HG02642 (cell line): ENCODE measurements around the gene PHF2.

Experiments used
- ATAC-seq: cut with Tn5 transposase; IDR thresholded peaks from one replicate; pipeline ENCODE4 v1.9.1; 2021; ENCODE audit warnings: mild to moderate bottlenecking; ENCODE audit not compliant: unreplicated experiment, poor library complexity

Gene PHF2

DNA sequence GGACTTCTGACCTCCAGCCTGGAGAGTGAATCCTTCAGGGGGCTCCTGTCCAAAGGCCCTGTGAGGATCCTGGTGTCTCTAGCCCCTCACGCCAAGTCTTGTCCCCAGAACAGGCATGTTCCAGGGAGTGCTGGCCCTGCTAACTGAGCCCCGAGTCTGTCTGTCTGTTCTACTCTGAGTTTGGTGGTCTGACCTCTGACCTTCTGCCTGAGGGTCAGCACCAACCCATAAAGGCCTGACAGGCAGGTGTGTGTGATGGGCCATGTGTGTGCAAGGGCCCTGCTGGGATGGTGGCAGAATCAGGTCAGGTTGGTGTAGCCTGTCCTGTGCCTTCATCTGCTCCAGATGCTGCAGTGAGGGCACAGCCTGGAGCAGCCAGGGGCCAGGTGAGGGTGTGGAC, 46.3 kb downstream of the PHF2 start:
- ATAC-seq: no peak

DNA sequence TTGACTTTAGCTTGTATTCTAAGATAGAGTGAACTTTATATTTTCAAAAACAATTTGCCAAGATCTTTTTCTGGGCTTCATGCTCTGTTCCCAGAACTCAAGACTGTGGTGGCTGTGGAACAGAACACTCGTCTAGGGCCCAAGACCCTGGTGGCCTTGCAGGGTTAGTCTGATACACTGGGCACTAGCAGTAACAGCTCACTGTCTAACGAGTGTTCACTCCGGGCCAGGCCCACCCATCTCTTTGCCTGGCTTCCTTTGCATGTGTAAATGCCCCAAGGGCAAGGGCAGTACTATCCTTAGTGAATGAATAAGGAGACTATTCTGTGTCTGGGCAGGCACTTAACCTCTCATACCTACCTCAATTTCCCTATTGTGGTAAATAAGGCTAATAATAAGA, 47.4 kb downstream of the PHF2 start:
- no peak for ATAC-seq

DNA sequence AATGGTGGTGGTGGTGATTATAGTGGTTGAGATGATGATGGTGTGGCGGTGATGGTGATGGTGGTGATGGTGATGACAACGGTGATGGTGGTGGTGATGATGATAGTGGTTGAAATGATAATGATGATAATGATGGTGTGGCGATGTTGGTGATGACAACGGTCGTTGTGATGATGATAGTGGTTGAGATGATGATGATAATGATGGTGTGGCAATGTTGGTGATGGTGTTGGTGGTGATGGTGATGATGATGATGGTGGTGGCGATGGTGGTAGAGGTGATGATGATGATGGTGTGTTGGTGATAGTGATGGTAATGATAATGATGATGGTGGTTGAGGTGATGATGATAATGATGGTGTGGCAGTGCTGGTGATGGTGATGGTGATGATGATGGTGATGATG, 48.0 kb downstream of the PHF2 start:
- ATAC-seq: no peak

DNA sequence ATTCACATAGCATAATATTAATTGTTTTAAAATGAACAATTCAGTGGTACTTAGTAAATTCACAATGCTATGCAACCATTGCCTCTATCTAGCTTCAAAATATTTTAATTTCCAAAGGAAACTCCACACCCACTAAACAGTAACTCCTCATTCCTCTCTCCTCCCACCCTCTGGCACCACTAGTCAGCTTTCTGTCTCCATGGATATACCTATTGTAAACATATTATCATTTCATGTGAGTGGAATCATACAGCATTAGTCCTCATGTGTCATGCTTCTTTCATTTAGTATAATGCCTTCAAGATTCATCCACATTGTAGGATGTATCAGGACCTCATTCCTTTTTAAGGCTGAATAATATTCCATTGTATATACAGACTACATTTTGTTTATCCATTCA, 48.6 kb downstream of the PHF2 start:
- no peak for ATAC-seq

DNA sequence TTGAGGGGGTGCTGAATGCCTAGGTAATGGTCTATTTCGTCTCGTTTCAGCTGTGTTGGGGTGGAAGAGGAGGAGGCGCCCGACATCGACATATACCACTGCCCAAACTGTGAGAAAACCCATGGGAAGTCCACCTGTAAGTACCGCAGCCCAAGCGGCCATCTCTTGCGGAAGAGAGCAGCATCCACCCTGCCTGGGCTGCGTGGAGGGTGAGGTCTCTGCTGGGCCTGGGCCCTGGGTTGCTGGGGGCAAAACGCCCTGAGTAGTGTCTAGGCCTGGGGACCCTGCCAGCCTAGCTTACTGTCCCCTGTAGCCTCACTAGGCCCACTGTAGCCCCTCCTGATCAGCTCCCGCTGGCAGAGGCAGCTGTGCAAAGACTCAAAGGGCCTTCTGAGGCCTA, 53.5 kb downstream of the PHF2 start:
- ATAC-seq: no peak

DNA sequence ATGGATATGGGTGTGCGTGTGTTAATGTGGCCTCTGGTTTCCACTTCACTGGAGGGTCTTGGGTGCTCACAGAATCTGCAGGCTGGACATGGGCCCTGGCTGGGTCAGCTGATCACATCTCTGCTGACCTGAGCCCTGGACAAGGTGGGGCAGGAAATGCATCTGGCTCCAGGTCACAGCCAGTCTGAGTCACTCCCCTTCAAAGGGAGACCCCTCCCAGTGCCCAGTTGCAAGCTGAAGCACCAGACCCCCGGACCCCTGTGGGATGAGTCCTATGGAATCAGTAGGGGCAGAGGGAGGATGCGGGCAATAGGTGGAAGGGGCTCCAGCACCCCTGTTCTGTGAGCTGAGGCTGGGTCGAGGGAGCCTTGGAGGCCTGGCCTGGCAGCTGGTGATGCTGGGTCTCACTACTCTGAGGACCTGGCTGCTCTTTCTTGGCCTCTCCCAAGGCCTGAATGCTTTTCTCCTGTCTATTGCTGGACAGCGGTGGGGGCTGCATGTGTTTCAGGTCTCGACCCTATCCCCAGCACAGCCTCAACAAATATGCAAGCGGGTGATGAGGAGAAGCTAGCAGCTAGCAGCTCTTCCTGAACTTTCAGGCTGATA, 54.5 kb downstream of the PHF2 start:
- ATAC-seq: no peak

DNA sequence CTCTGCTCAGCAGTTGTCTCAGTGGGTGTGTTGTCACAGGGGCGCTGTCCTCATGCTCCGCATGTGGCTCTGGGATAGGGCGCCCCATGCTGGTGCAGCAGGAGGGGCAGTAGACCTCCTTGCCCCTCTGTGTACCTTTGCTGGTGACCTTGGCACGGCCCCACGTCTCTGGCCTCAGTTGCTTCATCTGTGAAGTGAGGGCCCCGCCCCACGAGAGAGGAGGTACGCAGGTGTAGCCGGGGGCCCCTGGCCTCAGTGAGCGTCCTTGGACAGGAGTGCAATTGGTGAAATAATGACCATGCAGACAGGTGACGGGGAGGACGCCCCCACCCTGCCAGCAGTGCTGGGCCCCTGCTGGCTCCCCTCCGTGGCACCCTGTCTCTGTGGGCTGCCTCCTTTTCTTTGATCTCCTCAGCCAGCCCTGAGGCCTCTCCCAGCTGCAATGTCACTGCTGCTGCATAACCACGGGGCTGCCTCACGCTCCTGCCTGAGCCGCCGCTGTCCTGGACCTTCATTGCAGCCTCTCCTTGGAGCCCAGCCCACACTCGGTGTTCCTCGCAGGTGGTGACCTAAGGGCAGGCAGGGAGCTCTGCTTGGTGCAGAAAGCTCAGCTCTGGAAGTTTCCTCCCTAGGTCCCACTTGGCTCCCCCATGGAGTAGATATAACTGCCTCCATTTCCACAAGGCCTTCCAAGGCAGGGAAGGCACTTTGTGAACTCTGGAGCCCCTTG, 57.3 kb downstream of the PHF2 start:
- no peak for ATAC-seq

DNA sequence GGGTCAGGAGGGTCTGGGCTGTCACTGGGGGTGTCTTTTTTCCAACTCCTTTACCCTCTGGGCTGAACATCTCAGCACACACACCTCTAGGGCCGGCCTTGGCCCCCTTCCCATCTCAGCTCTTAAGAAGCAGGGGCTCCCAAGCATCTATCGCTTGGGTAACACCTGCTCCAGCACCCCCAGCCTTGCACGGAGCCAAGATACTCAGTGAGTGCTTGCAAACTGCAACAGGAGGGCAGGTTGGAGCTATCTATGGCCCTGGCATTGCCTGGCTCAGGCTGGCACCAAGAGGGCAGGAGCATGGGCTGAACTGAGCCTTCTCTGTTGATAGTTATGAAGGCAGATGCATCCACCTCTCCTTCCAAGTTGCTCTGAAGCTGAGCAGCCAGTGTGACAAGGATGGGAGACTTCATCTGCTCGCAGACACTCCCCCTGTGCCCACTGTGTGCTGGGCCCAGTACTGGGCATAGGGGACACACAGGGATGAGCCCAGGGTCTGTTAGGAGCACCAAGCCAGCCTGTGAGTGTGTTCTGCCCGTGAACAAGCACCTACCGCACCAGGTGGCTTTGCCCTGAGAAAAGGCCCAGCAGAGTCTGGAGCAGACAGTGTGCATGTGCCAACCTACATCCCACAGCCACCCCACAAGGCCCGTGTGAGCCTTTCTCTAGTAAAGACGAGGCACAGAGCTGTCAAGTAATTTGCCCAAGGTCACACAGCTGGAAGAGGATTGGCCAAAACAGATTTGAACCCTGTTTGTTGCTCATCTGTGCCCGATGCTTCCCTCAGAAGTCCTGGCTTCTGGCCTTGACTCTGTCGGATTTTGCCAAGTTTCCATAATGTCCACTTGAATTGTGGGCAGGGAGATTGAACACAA, 58.2 kb downstream of the PHF2 start:
- no peak for ATAC-seq

DNA sequence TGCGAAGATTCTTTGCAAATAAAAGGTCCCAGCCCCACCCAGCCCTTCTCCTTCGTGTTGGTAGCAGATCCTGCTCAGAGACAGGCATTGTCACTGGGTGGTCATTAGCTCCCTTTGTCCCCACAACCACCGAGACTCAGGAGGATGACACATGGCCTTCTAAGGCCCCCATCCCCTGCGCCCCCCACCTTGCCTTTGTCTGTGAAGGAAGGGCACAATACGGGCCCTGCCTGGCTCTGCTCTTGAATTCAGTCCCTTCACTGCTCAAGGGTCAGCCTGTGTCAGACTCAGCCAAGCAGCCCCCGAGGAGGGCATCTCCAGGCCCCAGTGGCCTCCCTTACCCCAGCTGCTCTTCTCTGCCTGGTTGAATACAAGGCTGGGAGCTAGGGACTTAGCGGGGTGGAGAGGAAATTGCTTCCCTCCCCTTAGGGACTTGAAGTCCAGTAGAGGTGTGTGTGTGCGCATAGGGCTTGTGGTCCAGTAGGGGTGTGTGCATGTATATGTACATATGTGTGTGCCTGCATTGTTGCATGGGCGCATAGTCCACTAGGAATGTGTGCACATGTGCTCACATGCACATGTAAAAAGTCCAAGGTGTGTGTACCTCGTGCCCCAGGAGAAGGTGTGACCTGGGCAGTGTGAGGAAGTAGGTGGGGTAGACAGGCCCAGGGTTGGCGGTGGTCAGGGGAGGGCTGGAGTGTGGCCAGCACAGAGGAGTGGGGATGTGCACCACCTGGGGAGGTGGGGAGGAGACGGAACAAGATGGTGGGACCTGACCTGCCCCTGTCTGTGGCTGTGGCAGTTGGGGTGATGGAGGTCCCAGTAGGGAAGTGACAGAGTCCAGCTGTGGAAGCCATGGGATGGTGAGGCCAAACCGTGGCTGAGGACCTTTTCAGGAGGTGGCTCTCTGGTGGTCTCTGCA, 59.1 kb downstream of the PHF2 start:
- no peak for ATAC-seq

DNA sequence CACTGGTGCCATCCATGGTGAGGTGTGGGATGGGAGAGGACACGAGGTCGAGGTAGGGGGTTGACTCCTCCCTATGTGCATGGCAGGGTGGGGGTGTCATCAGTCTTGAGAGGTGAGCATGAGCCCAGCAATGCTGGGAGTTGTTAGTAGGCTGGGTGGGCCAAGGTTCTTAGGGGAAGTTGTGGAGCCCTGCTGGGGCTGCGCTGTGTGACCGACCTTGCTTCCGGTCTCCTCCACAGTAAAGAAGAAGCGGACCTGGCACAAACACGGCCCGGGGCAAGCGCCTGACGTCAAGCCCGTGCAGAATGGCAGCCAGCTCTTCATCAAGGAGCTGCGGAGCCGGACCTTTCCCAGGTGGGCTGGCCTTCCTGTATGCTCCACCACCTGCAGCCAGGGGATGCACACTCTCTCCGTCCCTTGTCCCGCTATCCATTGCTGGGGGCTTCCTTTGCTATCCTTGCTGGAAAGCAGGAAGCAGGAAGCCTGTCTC, 59.8 kb downstream of the PHF2 start:
- no peak for ATAC-seq

DNA sequence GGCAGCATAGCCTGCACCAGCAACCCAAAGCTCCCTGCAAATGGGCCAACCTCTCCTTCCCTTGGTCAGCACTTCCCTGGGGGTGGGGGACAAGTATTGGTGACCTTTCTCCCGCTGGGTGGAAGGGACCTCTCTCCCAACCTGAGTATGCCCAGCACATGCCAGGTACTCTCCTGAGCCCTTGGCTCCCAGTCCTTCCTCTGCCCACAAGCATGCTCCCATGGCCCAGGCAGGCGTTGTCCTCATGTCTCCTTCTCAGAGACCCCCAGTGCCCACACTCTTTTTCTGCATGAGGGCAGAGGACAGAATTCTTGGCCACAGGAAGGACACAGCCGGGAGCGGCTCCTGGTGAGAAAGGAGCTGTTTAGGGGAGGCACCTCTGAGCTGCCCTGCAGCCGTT, 60.3 kb downstream of the PHF2 start:
- no peak for ATAC-seq

DNA sequence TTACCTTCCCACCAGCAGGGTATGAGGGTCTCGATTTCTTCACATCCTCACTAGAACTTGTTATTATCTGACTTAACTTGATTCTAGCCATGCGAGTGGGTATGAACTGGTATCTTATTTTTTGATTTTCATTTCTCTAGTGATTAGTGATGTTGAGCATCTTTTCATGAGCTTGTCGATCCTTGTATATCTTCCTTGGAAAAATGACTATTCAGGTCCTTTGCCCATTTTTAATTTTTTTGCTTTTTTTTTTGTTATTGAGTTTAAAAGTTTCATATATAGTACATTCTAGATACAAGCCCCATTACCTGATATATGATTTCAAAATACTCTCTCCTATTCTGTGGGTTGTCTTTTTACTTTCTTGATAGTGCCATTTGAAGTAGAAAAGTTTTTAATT, 61.5 kb downstream of the PHF2 start:
- no peak for ATAC-seq

DNA sequence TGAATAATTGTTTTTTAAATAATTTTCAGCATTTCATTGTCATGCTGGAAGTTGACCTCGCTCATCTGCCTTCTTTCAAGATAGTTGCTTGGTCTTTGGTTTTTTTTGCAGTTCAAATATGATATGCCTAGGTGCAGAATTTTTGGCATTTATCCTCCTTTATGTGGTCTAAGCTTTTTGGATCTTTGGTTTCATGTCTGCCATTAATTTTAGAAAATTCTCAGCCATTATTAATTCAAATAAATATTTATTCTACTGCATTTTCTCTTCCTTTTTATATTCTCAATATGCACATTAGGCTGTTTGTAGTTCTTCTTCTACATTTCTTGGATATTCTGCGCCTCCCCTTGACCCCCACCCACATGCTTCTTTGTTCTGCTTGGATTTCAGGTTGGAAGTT, 63.6 kb downstream of the PHF2 start:
- ATAC-seq: no peak

DNA sequence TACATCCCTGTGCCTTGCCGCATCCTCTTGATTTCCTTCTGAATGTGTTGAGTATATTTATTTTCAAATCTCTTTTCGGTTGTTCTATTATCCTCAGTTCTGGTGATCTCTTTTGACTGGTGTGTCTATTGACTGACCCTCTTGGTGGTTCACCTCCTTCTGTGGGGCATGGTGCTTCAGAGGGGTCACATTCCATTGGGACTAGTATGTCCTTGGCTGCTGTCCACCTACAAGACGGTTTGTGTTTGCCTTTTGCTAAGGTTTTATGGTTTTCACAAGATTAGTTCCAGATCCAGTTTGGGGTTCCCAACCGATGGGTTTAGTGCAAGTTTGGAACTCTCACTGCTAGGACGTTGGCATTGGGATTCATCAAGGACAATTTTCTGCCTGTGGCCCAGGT, 66.6 kb downstream of the PHF2 start:
- ATAC-seq: no peak

DNA sequence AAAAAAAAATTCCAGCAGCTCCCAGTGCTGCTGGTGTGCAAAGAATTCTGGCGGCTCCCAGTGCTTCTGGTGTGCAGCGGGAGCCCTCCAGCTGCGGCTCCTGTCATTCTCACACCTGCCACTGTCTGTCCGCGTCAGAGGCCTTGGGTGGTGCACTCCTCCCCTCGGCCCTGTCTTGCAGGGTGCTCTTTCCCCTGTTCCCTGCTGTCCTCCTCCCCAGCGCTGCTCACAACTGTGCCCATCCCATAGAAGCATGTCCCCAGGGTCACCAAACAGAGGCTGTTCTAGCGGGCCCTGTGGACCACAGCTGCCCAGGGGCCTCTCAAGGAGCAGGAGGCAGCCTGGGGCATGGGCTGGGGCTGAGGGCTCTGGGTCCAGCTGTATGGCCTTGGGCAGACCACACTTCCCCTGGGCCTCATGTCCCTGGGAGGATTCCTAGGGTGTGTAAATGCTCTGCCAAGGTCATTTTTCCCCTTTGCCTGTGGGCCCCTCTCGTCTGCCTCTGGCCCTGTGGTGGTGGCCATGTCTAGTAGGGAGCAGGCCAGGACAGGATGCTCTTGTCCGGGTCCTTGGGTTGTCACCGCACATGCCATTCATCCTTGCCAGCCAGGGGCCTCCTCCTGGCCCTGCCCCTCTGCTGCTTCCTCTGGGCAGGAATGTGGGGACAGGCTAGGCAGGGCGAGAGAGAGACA, 68.2 kb downstream of the PHF2 start:
- no peak for ATAC-seq

DNA sequence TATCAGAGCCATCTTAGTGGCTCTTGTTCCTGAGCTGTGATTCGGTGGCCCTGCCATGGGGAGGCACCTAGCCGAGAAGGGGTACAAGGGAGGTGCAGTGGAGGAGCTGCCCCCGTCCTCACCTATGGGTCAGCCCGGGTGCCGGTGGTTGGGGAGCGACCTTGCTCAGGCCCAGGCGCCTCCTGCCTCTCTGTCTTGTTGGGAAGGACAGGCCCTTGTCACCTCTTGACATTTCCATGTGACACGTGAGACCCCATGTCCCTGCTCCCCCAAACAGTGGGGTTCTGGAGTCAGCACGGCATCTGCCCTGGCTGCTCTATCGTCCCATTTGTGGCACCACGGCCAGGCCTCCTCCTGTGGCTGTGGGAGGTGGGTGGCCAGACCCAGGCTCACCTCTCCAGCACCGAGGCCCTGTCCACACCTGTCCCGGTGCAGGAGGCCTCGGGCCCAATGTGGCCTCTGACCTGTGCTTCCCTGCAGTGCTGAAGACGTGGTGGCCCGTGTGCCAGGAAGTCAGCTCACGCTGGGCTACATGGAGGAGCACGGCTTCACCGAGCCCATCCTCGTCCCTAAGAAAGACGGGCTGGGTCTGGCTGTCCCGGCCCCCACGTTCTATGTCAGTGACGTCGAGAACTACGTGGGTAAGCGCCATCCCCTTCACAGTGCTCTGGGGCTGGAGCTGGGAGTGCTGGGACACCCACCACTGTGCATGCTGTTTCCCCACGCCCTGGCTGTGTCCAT, 68.9 kb downstream of the PHF2 start:
- no peak for ATAC-seq

DNA sequence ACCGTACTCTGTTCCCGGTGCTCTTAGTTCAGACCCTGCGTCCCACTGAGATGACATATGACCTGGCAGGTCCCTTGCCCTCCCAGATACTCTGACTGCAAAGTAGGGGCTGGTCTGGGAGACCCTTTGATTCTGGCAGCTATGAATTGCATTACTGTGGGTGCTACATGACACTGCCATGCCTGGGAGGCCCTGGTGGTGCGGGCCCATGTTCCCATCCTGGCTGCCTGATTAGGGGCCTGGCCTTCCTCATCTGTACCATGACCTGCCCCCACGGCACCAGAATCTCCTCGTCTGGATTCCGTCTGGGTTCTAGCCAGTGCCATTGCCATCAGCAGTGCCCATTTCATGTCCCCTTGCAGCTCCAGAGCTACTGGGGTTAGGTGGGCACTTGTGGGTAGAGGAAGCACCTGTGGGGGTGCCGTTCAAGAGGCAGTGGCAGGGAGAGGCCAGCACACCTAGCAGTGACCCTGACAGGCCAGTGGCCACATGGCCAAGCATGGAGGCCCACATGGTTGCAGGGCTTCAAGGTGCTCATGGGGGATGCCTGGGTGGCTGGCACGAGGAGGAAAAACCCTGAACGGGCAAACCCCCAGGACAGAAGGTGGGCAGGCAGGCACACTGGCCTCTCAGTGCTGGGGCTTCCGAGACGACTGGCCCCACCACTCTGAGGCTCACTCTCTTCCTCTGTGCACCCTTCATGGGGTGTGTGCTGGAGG, 69.7 kb downstream of the PHF2 start:
- no peak for ATAC-seq

DNA sequence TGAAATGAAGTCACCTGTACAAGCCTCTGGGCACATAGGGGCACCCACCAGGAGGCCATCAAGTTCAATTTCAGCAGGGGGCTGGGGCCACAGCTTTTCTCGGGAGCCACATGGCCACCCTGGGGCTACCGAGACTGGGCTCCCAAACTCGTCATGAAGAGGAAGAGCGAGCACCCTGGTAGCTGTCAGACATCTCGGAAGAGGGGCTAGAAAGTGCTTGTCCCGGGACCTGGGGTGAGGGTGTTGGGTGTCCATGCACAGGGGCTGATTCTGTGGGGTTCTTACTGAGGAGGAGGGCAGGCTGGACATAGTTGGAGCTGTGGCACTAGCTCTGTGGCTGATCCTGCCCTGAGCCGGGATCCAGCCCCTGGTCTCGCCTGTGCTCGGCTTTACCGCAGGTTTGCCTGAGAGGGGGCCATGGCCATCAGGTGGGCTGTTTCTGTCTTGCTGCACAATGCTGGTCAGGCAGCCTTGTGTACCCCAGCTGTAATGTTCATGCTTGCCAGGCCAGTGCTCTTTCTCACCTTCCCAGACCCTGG, 70.3 kb downstream of the PHF2 start:
- ATAC-seq: no peak
